ENCODE data around the gene KRTAP29-1. TPM values are rescaled to one million over a fixed set of nuclear protein-coding genes. Genes with fewer than 3 reads are reported as not detected.

Gene KRTAP29-1
- total RNA-seq, 1 experiment from 2014 or later = not detected

GRCh38 chr17:41335747-41336146, 33.1 kb upstream of the KRTAP29-1 start:
- Histone ChIP-seq H4K5ac (ENCODE audit: insufficient read length, low read depth, low read length) (no peak overlapping the region), H2BK5ac (ENCODE audit: insufficient read length, low read length) (no peak overlapping the region), H3K4me1 (ENCODE audit: insufficient read depth, low read length) (no peaks in the 10 kb centered on the region), H3K79me2 (ENCODE audit: insufficient read depth, low read length) (no peaks in the 10 kb centered on the region), H3K27ac (ENCODE audit: insufficient read length, low read depth, low read length) (no peak overlapping the region), H3K9ac (ENCODE audit: extremely low read depth, insufficient read length, low read length) (no peak overlapping the region), H3K79me1 (ENCODE audit: insufficient read depth, low read depth, low read length, poor library complexity, severe bottlenecking) (no peaks in the 10 kb centered on the region), H2AK5ac (ENCODE audit: insufficient read length, low read length) (no peak overlapping the region), H2AFZ (ENCODE audit: low read length) (no peak overlapping the region), H2BK15ac (ENCODE audit: low read depth, low read length) (no peak overlapping the region), H3K4ac (ENCODE audit: low read depth, low read length) (no peak overlapping the region), H3K56ac (ENCODE audit: insufficient read length, low read depth, low read length) (no peak overlapping the region), H3K4me2 (ENCODE audit: insufficient read depth, insufficient read length, low read length) (no peak overlapping the region), H2BK120ac (ENCODE audit: low read depth, low read length, poor library complexity, severe bottlenecking) (no peak overlapping the region), H3K23ac (ENCODE audit: insufficient read length, low read depth, low read length) (no peak overlapping the region), H2BK20ac (ENCODE audit: low read depth, low read length, poor library complexity, severe bottlenecking) (no peak overlapping the region), H3K18ac (ENCODE audit: insufficient read length, low read depth, low read length) (no peak overlapping the region), H4K8ac (replicated peaks; ENCODE audit: insufficient read length, low read depth, low read length) (no peak overlapping the region), H3K23me2 (ENCODE audit: insufficient read length, low read depth, low read length, poor library complexity, severe bottlenecking) (no peaks in the 10 kb centered on the region), H4K91ac (ENCODE audit: insufficient read length, low read depth, low read length) (no peak overlapping the region), H3K27me3 (ENCODE audit: insufficient read depth, low read length) (no peaks in the 10 kb centered on the region), H3K14ac (ENCODE audit: insufficient read depth, low read length) (no peak overlapping the region), H4K20me1 (ENCODE audit: control insufficient read depth, insufficient read depth, insufficient read length) (no peaks in the 10 kb centered on the region), H2BK12ac (ENCODE audit: insufficient read length, low read depth, low read length) (no peak overlapping the region), H3K9me3 (ENCODE audit: control insufficient read depth, low read depth, low read length) (no peaks in the 10 kb centered on the region), H3T11ph (ENCODE audit: low read length) (no peak overlapping the region)
- peaks cover 10% of the 10 kb centered on the region for H3K27me3 Mint-ChIP-seq (ENCODE audit: low read depth)
- no peaks in the 10 kb centered on the region; a peak in 1 of 7 replicates for H3K36me3 Mint-ChIP-seq (ENCODE audit: insufficient read depth in 1 of 3, low read depth in 3 of 3)
- H3K9me3 Mint-ChIP-seq = no peaks in the 10 kb centered on the region; a peak in 2 of 5 replicates
- peaks cover 0 to 9% of the 10 kb centered on the region in 2 experiments; a peak in 3 of 4 replicates for H3K4me1 Mint-ChIP-seq
- TF ChIP-seq, protein P1, sequence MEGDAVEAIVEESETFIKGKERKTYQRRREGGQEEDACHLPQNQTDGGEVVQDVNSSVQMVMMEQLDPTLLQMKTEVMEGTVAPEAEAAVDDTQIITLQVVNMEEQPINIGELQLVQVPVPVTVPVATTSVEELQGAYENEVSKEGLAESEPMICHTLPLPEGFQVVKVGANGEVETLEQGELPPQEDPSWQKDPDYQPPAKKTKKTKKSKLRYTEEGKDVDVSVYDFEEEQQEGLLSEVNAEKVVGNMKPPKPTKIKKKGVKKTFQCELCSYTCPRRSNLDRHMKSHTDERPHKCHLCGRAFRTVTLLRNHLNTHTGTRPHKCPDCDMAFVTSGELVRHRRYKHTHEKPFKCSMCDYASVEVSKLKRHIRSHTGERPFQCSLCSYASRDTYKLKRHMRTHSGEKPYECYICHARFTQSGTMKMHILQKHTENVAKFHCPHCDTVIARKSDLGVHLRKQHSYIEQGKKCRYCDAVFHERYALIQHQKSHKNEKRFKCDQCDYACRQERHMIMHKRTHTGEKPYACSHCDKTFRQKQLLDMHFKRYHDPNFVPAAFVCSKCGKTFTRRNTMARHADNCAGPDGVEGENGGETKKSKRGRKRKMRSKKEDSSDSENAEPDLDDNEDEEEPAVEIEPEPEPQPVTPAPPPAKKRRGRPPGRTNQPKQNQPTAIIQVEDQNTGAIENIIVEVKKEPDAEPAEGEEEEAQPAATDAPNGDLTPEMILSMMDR (conservative IDR thresholded peaks at IDR 0.05) = no peak
- H3K27ac Mint-ChIP-seq = no peak overlapping the region
- no peak overlapping the region for H3K4me3 Mint-ChIP-seq
- no CpG with 5 or more reads among the region's 1 CpG for WGBS (ENCODE audit: extremely low coverage, insufficient read length, low lambda C conversion rate)
- DNase-seq = no peak
